Effector CD4-positive, alpha-beta T cell (primary cell): ENCODE results near the gene TMEM151A.

ENCODE experiments used
- DNase-seq: peaks from one replicate; pipeline ENCODE4 v3.0.0-alpha.2; 2020

Gene TMEM151A

DNA sequence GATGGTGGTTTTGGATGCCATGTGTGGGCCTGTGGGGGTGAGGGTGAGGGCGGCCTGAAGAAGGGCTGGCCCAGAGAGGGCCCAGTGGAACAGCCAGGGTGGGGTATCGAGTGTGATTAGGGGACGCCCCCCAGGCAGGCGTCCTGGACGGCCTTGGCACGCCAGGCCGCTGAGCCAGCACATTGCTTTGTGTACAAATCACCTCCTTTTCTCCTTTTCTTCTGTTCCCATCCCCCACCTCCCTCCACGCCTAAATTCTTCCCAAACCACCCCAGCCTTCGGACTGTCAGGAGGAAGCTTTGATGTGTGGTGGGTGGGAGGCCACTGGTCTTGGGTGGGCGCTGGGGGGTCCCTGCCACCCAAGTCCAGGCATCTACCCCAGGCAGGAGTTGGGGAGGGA is 33.0 kb downstream of the TMEM151A start:
- no peak for DNase-seq

DNA sequence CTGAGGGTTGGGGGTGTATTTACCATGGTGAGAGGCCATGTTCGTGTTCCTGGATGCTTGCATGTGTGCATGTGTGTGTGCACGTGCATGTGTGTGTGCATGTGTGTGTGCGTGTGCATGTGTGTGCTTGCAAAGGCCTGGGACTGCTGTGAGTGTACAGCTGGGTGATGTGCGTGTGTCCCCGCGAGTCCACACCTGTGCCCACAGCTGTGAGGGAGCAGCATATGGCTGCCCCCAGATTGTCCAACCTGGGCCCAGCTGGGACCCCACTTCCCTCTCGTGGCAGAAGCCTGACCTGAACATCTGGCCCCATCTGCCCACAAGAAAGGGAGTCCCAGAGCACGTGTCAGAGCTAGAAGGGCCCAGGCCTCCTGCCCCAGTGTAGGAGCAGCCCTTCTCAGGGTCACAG is 33.6 kb downstream of the TMEM151A start:
- DNase-seq, result no peak

DNA sequence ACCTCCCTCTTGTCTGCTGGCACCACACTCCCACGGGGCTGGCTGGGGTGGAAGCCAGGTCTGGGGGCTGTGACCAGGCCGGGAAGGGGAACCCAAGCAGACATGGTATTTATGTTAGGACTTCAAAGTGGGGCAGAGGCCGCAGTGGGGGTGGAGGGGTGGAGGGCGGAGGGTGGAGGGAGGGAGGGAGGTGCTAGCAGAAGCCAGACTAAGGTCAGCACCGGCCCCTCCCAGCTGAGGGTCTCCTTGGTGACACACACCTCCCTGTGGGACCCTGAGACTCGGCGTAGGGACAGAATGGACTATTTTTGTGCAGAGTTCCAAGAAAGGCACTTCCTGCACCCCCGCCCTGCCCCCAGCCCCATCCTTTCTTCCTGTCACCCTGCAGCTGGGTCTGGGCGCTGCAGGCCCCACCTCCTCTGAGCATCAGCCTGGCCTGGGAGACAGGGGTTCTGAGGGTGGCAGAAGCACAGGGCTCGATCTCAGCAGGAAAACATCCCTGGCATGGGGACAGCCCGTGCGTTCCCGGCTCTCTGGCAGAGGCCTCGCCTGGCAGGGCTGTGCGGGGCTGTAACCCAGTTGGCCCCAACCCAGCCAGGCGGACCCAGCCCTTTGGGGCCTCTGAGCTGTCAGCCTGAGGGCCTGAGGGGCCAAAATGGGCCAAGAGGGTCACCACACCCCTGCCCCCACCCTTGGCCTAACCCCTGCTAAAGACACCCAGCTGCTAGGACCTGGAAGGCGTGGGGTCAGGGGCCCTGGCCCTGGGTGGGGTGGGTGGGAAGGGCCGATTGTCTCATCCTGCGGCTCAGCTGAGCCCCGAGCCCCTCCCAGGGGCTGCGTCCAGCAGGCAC is 34.8 kb downstream of the TMEM151A start:
- no peak for DNase-seq

DNA sequence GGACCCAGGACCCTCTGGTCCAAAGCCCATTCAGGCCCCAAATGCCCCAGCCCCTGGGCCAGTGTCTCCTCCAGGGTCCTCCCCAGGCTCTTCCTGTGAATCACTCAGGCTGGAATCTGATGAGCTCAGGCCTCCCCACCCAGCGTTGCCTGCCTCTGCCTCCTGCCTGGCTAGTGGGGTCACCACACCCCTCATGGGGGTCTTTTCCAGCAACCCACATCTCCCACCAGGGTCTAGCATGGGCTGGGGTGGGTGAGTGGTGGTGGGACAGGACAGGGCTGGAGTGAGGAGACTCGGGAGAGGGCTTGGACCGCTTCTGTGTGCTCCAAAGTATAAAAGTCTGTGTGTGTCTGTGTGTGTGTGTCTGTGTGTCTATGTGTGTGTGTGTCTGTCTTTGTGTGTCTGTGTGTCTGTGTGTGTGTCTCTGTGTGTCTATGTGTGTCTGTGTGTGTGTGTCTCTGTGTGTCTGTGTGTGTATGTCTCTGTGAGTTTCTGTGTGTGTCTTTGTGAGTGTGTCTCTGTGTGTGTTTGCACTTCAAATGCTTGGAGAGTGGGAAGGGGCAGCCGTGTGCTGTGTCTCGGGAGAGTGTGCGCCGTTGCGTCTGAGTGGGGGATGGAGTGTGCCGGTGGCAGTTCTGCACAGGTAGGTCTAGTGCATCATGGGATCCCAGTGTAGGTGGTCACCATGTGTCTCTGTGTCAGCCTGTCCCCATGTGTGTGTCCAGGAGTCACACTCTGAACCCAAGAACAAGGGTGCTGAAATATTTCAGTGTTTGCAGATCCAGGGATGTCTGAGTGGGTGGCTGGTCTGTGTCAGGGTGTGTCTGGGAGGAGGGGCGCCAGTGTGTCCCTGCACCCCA is 35.7 kb downstream of the TMEM151A start:
- DNase-seq, result no peak

DNA sequence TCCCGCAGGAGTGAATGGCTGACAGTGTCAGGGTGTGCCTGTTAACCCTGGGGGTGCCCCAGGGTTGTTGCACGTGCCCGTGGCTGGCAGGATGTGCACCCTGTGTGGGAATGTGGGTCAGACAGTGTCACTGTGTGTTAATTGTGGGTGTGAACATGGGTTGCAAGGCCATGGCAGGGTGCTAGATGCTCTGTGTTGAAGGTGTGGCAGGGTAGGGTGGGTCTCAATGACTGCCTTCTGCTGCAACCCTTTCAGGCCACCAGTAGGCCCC is 36.3 kb downstream of the TMEM151A start:
- DNase-seq, result no peak

DNA sequence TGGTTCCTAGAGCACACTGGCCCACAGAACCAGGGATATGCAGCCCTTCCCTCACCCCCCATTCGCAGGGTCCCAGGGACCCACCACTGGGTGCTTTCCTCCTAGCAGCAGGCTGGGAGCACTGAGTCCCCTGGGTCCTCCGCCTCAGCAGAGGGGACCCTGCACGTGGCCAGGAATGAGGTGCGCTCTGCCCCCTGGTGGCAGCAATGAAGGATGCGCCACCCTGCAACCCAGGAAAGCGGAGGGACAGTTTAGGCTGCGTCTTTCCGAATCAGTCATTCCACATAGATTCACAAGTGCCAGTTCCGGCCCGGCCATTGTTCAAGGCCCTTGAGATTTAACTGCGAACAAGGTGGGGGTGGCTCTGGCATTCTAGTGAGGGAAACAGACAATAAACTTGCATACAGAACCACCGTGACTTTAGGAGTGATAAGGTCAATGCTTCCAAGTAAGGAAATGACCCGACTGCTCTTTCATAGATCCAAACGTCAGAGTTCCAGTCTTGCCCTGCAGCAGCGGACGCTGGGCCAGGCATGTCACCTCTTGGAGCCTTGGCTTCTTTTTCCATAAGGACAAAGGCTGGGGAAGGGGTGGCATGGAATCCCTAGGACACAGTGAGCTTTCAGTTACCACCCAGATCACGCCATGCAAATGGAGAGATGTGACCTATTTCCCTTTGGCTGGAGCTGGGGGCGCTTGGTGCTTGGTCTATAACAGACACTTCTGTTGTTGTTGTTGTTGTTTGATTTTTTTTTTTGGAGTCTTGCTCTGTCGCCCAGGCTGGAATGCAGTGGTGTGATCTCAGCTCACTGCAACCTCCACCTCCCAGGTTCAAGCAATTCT is 36.8 kb downstream of the TMEM151A start:
- peak; percentile 70 for DNase-seq

DNA sequence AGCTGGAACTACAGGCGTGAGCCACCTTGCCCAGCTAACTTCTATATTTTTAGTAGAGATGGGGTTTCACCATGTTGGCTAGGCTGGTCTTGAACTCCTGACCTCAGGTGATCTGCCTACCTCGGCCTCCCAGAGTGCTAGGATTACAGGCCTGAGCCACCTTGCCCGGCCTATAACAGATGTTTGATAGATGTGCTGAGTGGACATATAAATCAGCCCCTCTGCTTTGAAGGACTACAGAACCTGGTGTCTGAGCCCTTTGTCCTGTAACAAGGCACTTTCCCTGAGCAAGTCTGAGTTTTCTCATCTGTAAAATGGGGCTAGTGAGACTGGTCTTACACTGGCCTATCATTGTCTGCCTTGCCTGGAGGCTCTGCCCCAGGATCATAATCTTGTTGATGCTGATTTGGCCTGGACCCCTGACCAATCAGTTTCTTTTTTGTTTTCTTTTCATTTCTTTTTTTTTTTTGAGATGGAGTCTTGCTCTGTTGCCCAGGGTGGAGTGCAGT is 37.5 kb downstream of the TMEM151A start:
- DNase-seq, result no peak

DNA sequence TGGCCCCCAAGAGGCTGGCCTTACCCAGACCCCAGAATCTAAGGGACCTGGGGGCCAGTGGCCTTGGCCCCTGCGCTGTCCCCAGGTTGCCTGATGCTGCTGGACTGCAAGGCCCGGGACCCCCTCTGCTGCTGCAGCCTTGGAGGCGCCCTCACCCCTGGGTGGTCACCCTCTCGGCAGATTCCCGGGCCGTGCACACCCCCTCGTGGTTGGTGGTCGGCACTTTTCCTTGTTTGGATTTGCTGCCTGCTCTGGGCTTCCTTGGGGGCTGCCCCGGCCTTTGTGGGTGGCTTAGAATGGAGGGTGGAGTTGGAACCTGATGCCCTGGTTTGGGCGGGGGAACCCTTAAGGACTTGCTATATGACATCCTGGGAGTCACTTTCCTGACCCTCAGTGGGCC is 39.2 kb downstream of the TMEM151A start:
- no peak for DNase-seq

DNA sequence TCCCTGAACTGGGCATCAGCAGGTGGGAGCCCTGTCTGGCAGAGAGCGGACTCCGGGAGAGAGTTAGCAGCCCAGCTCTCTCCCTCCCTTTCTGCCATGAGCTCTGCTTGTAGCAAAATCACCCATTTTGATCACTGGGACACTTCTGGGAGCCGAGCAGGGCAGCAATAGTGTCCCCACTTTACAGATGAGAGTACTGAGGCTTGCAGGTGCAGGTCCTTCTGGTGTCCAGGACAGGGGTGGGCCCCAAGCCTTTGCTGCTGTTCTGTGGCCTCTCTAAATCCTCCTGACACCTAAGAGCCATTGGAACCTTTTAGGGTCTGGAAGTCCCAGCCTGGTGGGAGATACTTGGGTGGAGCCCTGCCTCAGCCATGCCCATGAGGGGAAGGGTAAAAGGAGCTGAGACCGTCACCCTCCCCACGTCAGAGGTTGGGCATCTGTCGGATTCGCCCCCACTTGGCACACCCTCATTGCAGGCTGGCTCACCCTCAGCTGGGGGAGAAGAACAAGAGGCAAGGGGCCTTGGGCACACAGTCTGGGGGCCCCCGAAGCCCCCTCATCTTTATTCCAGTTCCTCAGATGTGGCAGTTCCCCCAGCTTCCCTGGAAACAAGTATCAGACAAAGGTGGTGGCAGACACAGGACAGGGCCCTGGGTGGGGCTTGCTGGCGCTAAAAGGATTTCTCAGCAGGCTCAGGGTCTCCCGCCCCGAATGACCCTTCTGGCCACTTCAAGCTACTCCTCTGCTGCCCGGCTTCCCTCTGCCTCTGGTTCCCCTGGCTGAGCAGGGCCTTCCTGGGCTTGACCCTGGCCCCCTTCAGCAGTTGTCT is 40.1 kb downstream of the TMEM151A start:
- DNase-seq, result no peak

DNA sequence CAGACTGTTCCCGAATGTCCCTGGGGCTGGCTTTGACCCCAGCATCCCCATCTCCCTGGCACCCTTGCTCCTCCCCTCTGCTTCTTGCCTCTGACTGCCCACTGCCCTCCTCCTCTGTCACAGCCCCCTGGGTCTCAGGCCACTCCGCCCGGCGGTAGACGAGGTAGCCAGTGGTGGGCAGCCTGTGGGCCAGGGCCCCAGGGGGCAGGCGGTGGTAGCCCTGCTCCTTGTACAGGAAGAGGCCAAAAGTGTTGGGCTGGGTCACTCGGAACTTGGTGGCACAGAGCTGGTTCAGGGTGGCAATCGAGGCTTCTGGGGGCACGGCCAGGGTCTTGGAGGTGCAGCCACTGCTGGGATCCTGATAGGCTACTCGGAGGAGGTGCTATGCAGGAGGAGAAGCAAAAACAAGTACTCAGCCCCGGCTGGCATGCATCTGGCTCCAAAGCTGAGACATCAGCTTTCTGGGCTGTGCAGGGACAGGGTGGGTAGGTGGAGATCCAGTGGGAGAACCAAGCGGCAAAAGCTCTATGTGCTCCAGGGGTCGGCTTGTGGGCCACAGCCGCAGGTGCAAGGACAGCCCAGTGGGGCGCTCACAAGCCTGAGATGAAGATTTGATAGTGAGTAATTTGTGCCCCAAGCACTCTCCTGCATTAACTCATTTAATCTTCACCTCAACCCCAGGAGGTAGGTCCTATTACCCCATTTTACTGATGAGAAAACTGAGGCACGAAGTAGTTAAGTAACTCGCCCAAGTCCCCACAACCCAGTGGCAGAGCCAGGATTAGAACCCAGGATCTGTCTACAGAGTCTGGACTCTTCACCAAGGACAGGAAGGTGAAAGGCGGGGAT is 40.9 kb downstream of the TMEM151A start:
- no peak for DNase-seq

DNA sequence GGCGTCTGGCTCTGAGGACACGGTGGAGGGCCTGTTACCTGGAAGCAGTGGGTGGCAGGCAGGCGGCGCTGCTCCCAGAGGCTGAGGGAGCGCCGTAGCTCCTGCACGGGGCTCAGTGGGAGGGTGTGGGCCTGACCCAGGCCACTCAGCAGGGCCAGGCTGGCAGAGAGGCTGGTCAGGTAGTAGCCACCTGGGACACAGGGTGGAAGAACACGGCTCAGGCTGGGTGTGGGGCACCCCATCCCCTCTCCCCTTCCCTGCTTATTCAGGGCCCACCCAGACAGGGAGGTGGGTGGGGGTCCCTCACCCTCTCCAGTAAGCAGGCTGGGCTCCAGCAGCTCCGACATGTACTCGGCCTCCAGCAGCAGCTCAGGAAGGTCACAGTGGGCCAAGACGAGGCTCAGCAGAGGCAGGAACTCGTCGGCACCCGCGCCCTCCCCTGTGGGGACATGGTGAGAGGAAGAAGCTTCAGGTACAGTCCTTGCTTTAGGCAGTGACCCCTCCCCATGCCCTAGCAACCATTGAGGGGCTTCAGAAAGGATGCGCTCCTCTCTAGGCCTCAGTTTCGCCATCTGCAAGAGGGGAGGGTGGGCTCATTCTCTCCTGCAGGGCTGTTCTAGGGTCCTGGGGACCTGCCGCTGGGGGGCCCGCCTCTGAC is 41.7 kb downstream of the TMEM151A start:
- no peak for DNase-seq

DNA sequence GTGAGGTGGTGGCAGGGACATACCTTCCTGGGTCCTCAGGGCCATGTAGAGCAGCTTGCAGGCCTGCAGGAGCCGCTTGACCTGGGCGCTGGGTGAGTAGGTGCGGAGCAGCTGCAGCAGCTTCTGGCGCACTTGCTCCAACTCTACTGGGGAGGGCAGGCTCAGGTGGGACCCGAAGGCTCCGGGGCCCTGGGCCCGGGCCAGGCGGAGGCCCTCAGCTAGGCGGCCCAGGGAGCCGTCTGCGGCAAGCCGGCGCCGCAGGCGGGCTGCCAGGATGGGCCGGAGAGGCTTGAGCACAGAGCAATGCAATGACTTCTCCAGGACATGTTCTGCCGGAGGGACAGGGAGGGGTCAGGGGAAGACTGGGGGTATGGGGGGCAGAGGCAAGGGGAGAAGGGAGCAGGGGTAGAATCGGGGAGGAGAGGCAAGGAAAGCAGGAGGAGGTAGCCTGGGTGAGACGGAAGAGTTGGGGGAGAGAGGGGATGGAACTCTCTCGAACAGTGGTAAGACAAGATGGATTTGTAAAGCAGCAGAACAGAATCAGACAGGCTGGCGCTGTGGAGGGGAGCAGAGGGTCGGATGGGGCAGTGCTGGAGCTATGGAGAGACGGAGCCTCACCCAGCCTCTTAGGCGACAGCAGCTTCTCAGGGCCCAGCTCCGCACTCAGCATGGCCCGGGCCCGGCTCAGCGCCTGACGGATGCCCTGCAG is 42.4 kb downstream of the TMEM151A start:
- no peak for DNase-seq

DNA sequence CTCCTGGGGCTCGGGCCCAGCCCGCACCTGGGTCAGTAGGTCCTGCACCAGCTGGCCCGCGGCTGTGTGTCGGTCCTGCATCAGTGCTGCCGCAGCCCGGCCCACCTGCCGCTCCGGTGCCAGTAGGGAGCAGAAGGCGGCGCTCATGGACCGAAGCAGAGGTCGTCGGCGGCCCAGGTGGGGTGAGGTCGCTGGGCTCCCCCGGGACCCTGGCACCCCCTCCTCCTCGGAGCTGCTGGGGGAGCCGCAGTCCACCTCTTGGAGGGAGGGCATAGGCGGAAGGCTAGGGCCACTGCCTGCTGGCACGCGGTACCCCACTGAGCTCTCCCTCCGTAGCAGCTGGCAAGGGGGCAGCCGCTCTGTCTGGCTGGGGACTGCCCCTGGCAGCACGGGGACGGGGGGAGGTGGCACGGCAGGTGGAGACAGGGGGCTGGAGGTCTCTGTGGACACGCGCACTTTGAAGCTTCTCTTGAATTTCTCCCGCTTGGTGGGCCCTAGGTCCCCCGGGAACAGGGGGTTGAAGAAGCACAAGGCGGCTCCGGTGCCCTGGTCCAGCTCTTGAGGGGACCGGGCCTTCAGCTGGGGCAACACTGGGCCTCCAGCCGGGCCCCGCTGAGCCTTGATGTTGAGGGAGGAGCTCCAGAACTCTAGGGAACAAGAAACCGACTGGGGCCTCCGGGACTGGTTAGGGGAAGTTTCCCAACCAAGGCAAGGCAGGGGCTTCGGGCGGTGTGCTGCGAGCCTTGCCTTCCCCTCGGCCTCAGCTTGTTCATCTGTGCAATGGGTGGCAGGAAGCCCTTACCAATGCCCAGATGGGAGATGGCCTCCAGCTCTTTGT is 43.1 kb downstream of the TMEM151A start:
- DNase-seq, result no peak

DNA sequence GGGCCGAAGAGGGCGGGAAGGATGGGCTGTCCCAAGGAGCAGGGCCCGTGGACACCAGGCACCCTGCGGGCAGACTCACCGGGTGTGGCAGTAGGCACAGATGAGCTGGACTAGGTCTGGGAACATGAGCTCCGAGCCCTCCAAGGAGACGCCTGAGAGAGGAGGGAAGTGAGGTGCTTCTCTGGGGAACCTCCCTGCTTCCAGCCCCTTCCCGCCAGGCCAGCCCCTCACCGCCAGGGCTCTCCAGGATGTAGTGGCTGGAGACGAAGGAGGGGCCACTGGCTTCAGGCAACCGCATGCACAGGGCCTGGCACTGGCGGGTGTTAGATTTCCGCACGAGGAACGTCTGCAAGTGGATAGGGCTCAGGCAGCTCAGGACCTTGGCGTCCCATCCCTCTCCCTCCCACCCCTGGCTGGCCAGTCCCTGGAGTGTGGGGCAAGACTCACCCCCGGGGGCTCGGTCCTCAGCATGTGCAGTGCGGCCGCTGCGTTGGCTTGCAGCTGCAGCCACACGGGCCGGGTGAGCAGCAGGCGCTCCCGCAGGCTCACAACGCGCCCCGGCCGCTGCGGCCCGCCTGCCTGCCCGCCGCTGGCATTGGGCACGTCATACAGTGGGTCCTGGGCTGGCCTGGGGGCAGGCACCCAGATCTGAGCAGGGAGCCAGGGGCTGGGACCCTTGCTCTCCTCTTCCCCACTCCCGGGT is 44.0 kb downstream of the TMEM151A start:
- DNase-seq, result no peak

DNA sequence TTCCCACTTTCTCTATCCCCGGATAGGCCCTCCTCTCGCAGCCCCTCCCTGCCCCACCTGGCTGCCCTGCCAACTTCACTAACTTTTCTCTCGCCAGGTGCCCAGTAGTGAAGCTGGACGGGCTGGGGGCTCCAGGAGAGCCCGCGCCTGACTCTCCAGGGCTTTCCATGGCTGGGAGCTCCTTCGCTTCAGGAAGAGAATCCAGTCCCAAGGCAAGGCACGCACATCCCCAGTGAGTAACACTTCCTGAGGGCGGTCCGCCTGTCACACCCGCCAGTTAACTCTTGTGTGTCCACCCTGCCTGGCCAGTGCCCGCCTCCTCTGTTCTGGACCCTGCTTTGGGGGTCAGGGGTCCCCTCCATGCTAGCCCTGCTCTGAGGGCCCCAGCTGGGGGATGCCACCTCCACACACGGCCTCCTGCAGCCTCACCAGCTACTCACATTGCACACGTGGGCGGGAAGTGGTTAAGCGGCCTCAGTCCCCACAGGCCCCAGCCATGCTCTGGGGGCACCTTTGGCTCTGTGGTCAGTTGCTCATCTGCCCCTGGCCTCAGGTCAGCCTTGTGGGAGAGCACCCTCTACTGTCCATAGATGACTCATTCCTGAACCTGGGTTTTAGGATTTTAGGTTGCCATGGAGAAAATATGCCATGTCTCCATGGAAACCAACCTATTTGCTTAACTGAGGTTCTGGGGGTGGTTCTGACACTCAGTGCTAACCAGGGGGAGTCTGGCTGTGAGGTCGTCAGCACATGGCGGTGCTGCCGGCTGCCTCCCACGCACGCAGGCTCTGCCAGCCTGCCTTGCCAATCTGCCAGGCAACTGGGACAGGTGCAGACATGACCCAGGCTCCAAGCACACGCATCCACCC is 44.8 kb downstream of the TMEM151A start, which contains the start of gene RIN1:
TSS of gene RIN1 (minus strand) at position 201 of the 869 bp plus-strand sequence. CDS start at position 169, 32 bp downstream.
- no peak for DNase-seq

DNA sequence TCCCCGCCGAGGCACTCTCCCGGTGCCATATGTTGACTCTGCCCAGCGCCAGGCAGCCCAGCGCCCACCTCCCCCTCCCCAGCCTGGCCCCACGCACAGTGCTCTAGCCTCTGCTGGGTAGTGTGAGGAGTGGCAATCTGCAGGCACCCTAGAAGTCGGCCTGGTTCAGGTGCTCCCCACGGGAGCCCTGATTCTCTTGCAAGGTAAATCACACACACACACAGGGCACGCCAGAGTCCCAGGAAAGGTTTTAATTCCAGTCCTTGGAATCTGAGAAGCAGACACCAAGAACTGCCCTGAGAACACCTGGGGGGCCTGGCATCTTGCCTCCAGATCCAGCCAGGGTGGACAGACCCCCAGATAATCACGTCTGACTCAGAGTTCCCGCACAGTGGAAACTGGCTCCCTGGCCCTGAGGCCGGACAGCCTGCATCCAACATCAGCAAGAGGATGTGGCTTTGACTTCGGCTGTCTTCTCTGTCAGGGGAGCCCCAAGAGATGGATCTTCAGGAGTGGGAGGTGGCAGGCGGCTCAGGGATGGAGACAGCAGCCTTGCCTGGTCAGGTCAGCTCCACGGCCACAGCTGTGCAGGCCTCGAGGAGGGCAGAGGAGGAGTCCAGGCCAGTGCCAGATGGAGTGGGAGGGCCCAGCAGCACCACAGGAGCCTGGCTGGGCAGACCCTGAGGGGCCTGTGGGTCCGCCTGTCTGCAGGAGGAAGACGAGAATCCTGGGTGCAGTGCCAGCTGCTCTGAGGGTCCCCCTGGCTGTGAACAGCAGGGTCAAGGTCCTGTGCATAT is 45.6 kb downstream of the TMEM151A start:
- no peak for DNase-seq
